Hepatocyte (in vitro differentiated cells): ENCODE results near the gene DHRS1.
"Not testable (repeated sequence)": the region's sequence is repeated elsewhere in the genome, so short reads cannot be mapped to it uniquely, and the experiment has no call there.

Experiments used
- CTCF ChIP-seq: fragments of 200-600 bp; sonication (generic); IDR thresholded peaks from 2 replicates; pipeline ENCODE4 v1.5.1; 2016; ENCODE audit warnings: antibody characterized with exemption, mild to moderate bottlenecking; ENCODE audit not compliant: poor library complexity
- EZH2 ChIP-seq: fragments of 200-600 bp; sonication (generic); IDR thresholded peaks from 2 replicates; pipeline ENCODE4 v1.6.1; 2016; ENCODE audit warnings: antibody characterized with exemption, mild to moderate bottlenecking, borderline replicate concordance
- EZH2phosphoT487 ChIP-seq: fragments of 200-600 bp; sonication (generic); IDR thresholded peaks from one replicate; pipeline ENCODE4 v1.6.1; 2018; ENCODE audit warnings: antibody characterized with exemption, mild to moderate bottlenecking, low read depth, moderate library complexity; ENCODE audit not compliant: unreplicated experiment, severe bottlenecking

- not testable (repeated sequence) for TF ChIP-seq CTCF, EZH2, EZH2phosphoT487
These were observed 54.2 kb downstream of the DHRS1 start for GRCh38 chr14:24245350-24245749.
